Heart right ventricle (tissue), 16 donors: ENCODE data around the gene OXCT1. TPM values are rescaled to one million over a fixed set of nuclear protein-coding genes. Genes with fewer than 3 reads are reported as not detected.
"Not testable (repeated sequence)": the region's sequence is repeated elsewhere in the genome, so short reads cannot be mapped to it uniquely, and the experiment has no call there.

ENCODE experiments used
- ATAC-seq, 8 donors: fragments of 200-7000 bp; cut with Tn5 transposase; one replicate each; pipeline ENCODE4 v1.9.1; 2020; ENCODE audit warnings: mild to moderate bottlenecking in 8 of 8, moderate library complexity in 8 of 8, moderate number of reproducible peaks in 1 of 8
- DNase-seq, 2 donors: peaks; one replicate each; pipeline ENCODE4 v3.0.0-alpha.2; 2020
- H3K27ac ChIP-seq, 10 donors: fragments of 200-600 bp; sonication (generic) in 2 of 10; one replicate each; pipeline versions ENCODE4 v1.5.0 to v1.8.0; 2020 to 2022; ENCODE audit warnings: mild to moderate bottlenecking in 3 of 10
- H3K27me3 ChIP-seq, 7 donors: fragments of 200-600 bp; one replicate each; pipeline ENCODE4 v1.8.0; 2021 to 2022; ENCODE audit warnings: mild to moderate bottlenecking in 2 of 7
- H3K36me3 ChIP-seq, 9 donors: fragments of 200-600 bp; sonication (generic) in 1 of 9; one replicate each; pipeline versions ENCODE4 v1.5.0 to v1.8.0; 2020 to 2022; ENCODE audit warnings: mild to moderate bottlenecking in 2 of 9
- H3K4me1 ChIP-seq, 9 donors: fragments of 200-600 bp; sonication (generic) in 1 of 9; one replicate each; pipeline versions ENCODE4 v1.5.0 to v1.8.0; 2020 to 2022; ENCODE audit warnings: mild to moderate bottlenecking in 4 of 9
- H3K4me3 ChIP-seq, 10 donors: fragments of 200-600 bp; sonication (generic) in 2 of 10; one replicate each; pipeline versions ENCODE4 v1.5.0 to v1.8.0; 2020 to 2022; ENCODE audit warnings: mild to moderate bottlenecking in 7 of 10, moderate library complexity in 2 of 10
- H3K9me3 ChIP-seq, 11 donors: fragments of 200-600 bp in 10 of 11; sonication (generic) in 2 of 11; one replicate each; pipeline versions ENCODE4 v1.5.0 to v1.8.0; 2013 to 2022; ENCODE audit warnings: mild to moderate bottlenecking in 2 of 11, control low read depth in 1 of 11, moderate library complexity in 1 of 11
- CTCF ChIP-seq, 9 donors: fragments of 200-600 bp; sonication (generic) in 2 of 9; IDR thresholded peaks; one replicate each; pipeline versions ENCODE4 v1.5.0 to v1.8.0; 2021 to 2022; ENCODE audit warnings: antibody characterized with exemption in 9 of 9, mild to moderate bottlenecking in 5 of 9, moderate library complexity in 1 of 9
- WGBS, 2 donors: extraction: QIAGEN DNeasy Blood & Tissue Kit; methylation state at CpG; one replicate each; pipeline ENCODE4 v1.1.7; 2013; ENCODE audit warnings: inconsistent platforms in 1 of 2; 5-methylcytosine and 5-hydroxymethylcytosine counted together
- intact Hi-C, 10 donors: fragments of 100-400 bp; cut with DNase I; formaldehyde crosslinking; loops; one replicate each; pipeline versions ENCODE4 v1.11.1 to v1.14.2; 2022
- polyA plus RNA-seq, 2 donors: library from polyadenylated mRNA; stranded (reverse); fragments of 200-250 nt; gene quantifications; one replicate each; pipeline ENCODE4 v1.2.3, GENCODE V29; 2013
- total RNA-seq, 10 donors: library from RNA; stranded (reverse); fragmentation: NEBNext Ultra II Directional in 3 of 10; extraction: Animal tissue kit (Norgen Biotek cat#: 25700) in 3 of 10; gene quantifications; one replicate each; pipeline versions ENCODE4 v1.2.1 to v1.2.4, GENCODE V29; 2021 to 2023
- donor health status: Arrhythmogenic right ventricular cardiomyopathy.
- donor health status: ischemic (EF 13 %, LVEDD 7.1; RV severe dilation, severe dysfunction).
- donor health status: healthy with polysubstance abuse.
- donor health status: DM: no; HTN: yes; CAD: no.
- donor health status: DM: no; HTN: no; CAD: no.
- donor health status: ischemic (EF 25% LVEDD 6.9; RV normal size, moderate dysfunction).
- donor health status: ischemic (EF 25% LVEDD 5.7; RV mildly dilated, moderate dysfunction).
- donor health status: healthy.
- donor health status: DM: yes; HTN: yes; CAD: no.
- donor health status: Ischemic cardiomyopathy.
- donor health status: ischemic (EF 35%, LVEDD 5.7; RV mildly dilated, moderate dysfunction).
- donor health status: nonischemic (EF 11% LVEDD 7.7; RV severe dilation, severe dysfunction).
- donor health status: DM: yes; HTN: yes; CAD: no.
- donor health status: PGD.
- donor health status: ischemic (EF 29% LVEDD 5.4; RV normal size, mild dysfunction).
- donor health status: nonischemic (EF 23%, LVEDD 6.1; RV moderate dilation, normal function).

OXCT1 gene
- total and polyA plus RNA-seq, 12 donors: 22.2 to 340 (median 234) TPM

- no peaks in the 10 kb centered on the region for H3K27me3 ChIP-seq
- intact Hi-C loops: no loop called here
- H3K27ac ChIP-seq: no peak overlapping the region
- H3K4me1 ChIP-seq: no peaks in the 10 kb centered on the region
- DNase-seq: no peak
- TF ChIP-seq CTCF (IDR thresholded peaks at IDR 0.05): no peak
- no peak overlapping the region for H3K4me3 ChIP-seq
- no peaks in the 10 kb centered on the region for H3K9me3 ChIP-seq
- ATAC-seq: no peak
- H3K36me3 ChIP-seq: peaks cover 0 to 61% (median 8%) of the 10 kb centered on the region in 9 donors
These were observed 133.6 kb downstream of the OXCT1 start for GRCh38 chr5:41736641-41737040.

- no peak for ATAC-seq
- DNase-seq: no peak
- TF ChIP-seq CTCF (IDR thresholded peaks at IDR 0.05): no peak
- Histone ChIP-seq H3K27ac (no peak overlapping the region), H3K9me3 (no peaks in the 10 kb centered on the region), H3K27me3 (no peaks in the 10 kb centered on the region), H3K36me3 (peaks cover 0 to 53% (median 8%) of the 10 kb centered on the region in 9 donors), H3K4me3 (no peak overlapping the region), H3K4me1 (no peaks in the 10 kb centered on the region)
- intact Hi-C loops: no loop called here
These were observed 135.0 kb downstream of the OXCT1 start for GRCh38 chr5:41735213-41735612.

GRCh38 chr5:41729381-41729780 lies 140.8 kb downstream of the OXCT1 start:
- H3K27me3 ChIP-seq, H3K27ac ChIP-seq, H3K4me1 ChIP-seq, intact Hi-C loops, H3K4me3 ChIP-seq, DNase-seq, ATAC-seq, H3K9me3 ChIP-seq: not testable (repeated sequence)
- peaks cover 0 to 25% (median 0%) of the 10 kb centered on the region in 9 donors for H3K36me3 ChIP-seq
- 96 to 99% methylated on average over 5 of the region's 5 CpGs for WGBS, 2 donors

GRCh38 chr5:41728281-41728680 lies 141.9 kb downstream of the OXCT1 start:
- DNase-seq: no peak
- 96% methylated on average over 4 of the region's 4 CpGs for WGBS, 2 donors
- H3K36me3 ChIP-seq: peaks cover 0 to 25% (median 0%) of the 10 kb centered on the region in 9 donors
- TF ChIP-seq CTCF (IDR thresholded peaks at IDR 0.05): no peak
- H3K27me3 ChIP-seq: no peaks in the 10 kb centered on the region
- no peak overlapping the region for H3K27ac ChIP-seq
- intact Hi-C loops: no loop called here
- no peak for ATAC-seq
- H3K4me1 ChIP-seq: no peaks in the 10 kb centered on the region
- no peak overlapping the region for H3K4me3 ChIP-seq
- peaks cover 0 to 8% (median 0%) of the 10 kb centered on the region in 11 donors for H3K9me3 ChIP-seq

- Histone ChIP-seq H3K4me1 (no peaks in the 10 kb centered on the region), H3K36me3 (no peaks in the 10 kb centered on the region), H3K4me3 (no peak overlapping the region), H3K27ac (no peak overlapping the region), H3K9me3 (no peaks in the 10 kb centered on the region), H3K27me3 (no peaks in the 10 kb centered on the region)
- intact Hi-C loops: no loop called here
- no peak for TF ChIP-seq CTCF (IDR thresholded peaks at IDR 0.05)
- DNase-seq (no peak), ATAC-seq (peak in 1 of 8 donors; percentile 9)
- 66 to 70% methylated on average over 3 of the region's 3 CpGs for WGBS, 2 donors
These were observed 147.8 kb downstream of the OXCT1 start for GRCh38 chr5:41722359-41722950.
